ENCODE measurements around the gene BNC2.
"Not testable (repeated sequence)": the region's sequence is repeated elsewhere in the genome, so short reads cannot be mapped to it uniquely, and the experiment has no call there.

BNC2 gene

DNA sequence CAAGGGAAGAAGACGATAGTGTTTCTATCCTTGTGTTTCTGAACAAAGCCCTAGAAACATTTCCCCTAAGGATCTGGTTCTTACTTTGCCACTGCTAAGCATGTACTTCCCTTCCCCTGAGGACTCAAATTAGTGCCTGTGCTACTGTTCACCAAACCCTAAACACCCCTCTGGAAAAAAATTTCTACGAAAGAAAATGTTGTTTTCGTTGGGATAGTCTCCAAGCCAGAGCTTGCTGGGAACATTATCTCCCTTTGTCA, 294.6 kb downstream of the BNC2 start:
- DNase-seq: no peak

DNA sequence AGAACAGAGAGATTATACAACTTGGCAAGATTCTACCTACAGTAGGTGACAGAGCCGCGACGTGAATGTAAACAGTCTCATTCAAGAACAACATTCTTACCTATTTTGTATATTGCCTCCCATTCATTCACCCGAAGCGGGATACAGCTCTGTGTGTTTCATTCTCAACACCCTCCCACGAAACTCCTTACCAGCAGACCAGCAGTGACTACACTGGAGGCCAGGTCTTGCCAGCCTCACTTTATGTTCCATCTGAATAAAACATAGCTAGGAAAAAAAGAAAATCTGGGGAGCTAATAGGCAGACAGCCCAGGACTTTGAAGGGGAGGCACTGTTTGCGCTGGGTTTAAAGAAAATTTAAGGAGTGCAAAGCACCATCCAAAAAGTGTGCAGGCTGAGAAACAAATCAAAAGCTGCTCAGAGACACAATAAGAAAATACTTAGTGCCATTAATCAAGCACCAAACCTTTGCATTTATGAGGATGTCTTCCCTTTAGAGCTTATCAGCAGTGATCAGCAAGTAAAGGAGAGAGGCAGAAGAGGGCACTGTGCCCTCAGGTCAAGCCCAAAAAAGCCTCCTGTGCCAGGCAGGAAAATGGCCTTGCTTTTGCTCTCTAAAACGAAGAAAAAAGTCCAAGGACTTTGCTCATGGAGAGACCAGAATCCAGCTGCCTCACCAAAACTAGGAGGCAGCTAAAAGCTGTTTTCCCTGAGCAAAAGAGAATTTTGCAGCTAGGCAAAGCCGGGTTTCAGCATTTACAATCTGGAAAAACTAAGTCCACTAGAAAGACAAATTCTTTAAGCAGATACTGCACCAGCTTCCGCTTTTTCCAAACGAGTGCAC, 295.1 kb downstream of the BNC2 start:
- DNase-seq: no peak

DNA sequence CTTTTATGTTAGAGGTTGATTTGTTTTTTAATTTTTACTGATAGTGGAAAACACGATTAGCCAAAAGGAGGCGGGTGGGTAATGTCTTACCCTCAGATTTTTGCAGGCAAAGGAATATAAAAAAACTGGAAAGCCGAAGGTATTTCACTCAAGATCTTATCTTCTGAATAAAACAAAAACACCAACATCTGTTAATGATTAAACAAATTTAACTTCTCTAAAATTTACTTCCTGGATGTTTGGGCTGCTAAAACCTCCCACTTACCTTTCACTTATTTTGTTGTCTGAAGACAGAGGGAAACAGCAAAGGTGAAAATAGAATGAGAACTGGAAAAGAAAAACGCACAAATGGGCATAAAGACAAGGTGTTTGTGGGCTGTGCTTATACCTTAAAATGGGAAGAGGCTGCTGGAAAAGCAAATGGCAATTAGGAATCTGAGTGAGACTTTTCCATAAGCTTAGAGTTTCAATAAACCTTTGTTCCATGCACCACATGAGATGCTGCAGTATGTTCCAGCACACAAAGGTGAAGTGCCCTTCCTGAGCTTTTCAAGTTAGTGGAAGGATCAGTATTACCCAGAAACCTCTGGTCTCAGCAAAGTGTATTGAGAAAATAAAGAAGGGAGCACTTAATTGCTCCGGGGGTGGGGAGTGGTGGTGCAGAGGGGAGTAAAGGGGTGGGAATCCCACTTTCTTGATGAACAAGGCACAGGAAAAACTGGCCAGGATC, 298.3 kb downstream of the BNC2 start:
- DNase-seq: no peak

DNA sequence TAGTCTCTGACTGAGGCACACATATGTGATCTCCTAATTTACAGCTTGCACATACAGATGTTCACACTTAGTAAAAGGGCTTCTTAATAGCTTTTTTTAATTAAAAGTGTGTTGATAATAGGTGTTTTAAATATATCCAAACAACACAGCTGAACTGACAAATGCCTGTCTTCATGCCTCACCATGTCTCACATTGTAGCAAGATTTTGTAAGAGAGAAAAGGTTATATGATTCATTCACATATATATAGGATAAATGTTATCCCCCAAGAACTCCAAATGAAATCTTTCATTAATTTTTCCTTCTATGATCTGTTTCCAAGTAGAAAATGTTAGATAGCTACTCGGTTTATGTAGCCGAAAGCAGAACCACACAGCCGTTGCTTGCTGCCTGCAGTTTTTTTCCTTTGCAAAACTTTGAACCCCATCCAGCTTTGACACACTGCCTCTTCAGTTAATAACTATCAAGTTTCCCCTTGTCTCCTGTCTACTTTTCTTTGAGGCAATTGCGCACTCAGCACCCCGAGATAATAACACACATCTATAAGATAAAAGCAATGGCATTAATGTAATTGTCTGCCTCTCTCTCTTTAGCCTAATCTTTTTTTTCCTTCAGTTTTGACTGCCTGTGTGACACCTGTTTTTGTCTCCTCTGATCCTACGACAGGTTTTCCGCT, 299.2 kb downstream of the BNC2 start:
- no peak for DNase-seq

DNA sequence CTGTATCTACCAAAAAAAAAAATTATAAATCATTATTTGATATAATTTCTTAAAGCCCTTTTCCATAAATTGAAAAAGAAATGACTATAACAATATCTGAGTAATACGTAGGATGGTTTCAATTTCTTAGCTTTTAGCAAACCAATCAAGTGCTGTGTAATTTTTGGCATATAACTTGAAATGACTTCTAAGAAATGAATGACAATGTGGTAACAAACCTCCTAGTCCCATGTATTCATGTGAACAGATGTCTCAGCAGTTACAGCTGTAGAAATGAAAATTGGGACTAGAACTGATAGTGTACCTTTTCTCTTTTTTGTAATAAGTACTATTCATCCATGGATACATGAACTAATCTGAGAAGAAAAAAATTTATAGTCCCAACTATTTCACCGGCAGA, 307.0 kb downstream of the BNC2 start:
- no peak for DNase-seq

DNA sequence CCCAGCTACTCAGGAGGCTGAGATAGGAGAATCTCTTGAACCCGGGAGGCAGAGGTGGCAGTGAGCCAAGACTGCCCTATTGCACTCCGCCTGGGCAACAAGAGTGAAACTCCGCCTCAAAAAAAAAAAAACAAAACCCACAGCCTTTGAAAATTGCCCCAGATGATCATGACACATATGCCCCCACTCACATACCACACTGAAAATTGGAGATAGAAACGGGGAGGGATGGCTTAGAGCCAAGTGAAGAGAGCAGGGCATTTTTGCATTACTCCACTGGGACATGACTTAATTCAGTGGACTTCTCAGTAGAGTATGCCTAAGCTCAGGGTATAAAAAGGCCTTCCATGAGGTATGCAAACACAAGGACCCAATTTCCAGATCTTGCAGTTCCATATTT, 309.3 kb downstream of the BNC2 start:
- no peak for DNase-seq

DNA sequence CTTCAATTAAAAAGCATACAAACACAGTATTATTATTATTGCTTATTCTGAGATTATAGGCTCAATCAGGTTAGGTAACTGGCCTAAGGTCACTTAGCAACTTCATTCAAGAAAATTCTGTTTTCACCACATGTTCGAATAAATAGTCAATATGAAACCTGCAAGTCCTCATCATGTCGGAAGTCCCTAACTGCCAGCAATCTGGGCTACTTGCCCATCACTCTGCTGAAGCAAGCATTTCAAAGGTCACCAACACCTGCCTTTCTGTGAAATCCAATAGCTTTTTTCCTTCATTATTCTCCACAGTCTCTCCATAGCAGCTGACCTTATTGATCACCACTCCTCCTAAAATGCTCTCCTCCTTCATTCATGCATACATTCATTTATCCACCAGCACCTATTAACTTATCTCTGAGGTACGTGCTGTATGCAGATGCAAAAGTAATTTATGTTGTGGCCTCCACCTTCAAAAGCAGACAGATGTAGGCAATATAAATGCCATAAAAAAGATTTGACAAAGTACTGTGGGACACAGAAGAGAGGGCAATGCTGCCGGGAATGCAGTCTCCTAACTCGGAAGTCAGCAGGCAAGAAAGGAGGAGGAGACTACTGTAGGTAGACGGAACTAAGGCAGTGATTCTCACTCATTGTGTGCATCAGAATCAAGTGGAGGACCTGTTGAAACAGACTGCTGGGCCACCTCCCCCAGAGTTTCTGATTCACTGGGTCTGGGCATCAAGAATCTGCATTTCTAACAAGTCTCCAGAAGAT, 310.9 kb downstream of the BNC2 start:
- DNase-seq: no peak

DNA sequence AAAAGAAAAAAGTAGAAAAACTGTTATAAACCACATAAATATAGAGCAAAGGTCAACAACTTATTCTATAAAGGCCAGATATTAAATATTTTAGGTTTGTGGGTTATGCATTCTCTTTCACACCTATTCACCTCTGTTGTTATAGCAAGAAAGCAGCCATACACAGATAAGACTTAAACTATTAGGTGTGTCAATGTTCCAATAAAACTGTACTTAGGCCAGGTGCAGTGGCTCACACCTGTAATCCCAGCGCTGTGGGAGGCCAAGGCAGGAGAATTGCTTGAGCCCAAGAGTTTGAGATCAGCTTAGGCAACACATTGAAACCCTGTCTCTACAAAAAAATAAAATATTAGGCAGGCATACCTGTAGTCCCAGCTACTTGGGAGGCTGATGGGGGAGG, 314.7 kb downstream of the BNC2 start:
- no peak for DNase-seq

DNA sequence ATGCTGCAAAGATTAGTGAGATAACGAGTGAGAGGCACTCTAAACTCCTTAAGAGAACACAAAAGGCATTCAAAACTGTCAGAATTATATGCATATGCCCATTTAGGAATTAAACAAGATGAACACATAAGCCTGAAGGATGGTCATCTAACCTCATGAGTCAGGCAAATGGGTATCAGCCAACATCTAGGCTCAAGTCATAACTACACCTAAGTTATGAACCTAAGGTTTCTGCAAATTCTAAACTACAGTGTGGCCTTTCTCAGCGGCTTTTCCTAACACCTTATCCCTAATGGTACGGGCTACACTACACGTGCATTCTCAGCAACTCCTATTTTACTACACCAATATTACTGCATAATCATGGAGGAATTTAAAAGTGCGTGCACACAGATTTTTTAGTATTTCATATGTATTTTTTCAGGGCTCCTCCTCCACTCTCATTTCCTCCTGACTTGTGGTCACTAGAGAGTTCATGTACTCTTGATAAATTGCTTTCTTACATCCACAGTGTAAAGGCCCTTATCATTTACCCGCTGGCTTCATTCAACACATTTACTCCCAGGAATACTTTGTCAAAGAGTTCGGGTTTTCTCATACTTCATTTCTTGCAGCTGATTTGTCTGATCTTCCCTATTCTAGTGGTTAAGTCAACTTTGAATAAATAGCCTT, 316.5 kb downstream of the BNC2 start:
- no peak for DNase-seq

DNA sequence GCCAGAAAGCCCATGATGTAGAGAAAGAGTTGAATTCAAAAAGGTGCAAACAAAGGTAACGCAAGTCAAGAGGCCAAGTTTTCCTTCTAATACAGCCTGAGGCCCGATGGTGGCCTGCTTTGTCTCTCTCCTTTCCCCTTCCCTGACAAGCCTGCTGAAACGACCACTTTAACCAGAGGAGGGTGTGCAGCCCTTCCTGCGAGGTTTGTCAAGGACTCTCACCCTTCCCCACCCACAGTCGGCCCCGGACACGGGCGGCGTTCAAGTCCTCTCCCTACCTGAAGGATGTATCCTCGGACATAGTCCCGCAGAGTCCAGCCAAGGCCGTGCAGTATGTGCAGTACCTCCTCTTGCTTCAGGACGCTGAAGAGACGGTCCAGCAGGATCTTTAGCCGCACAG, 318.2 kb downstream of the BNC2 start:
- no peak for DNase-seq

DNA sequence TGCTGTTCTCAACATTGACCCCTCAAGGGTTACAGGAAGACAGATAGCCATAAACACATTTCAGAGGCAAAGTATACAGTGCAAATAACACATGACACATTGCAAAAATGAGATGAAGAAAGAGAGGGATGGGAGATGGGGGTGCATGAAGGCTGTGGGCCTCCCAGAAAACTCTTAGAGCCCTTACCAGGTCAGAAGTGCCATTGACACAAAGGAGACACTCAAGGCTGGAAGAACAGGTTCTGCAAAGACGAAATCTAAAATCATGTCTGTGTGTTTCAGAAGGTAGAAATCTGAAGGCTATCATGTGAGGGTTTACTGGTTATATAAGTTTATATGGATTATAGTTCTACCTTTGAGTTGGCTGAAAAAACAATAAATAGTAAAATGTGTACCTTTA, 318.8 kb downstream of the BNC2 start:
- no peak for DNase-seq

DNA sequence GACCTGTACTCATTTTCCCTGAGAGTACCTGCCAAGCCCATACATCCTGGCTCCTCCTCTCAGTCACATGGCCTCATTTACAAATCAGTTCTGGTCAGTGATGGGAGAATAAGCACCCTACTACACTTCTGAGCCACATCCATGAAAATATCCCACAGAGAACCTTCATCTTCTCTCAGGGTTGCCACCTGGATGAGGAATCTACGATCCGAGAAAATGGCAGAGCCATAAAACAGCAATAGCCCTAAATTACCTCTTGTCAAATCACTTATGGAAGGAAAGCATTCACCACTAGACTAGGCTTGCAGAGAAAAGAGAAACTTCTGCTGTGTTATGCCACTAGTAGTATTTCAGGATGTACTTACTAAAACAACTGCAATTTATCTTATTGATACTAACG, 324.8 kb downstream of the BNC2 start:
- DNase-seq: no peak

DNA sequence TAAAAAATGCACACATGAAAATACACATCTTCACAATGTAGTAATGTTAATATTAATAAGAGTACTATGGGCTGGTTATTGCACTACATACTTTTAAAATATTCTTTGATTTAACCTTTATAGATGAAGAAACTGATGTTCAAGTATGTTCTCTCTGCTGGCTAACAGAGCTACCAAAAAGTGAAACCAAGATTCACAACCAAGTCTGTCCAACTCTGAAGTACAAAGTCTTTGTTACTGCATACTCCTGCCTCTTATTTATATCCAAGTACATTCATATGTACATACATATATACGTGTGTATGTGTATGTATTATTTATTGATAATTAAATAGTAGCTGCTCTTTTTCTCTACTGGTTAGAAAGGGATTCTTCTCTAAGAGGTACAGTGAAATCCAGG, 325.6 kb downstream of the BNC2 start:
- no peak for DNase-seq

DNA sequence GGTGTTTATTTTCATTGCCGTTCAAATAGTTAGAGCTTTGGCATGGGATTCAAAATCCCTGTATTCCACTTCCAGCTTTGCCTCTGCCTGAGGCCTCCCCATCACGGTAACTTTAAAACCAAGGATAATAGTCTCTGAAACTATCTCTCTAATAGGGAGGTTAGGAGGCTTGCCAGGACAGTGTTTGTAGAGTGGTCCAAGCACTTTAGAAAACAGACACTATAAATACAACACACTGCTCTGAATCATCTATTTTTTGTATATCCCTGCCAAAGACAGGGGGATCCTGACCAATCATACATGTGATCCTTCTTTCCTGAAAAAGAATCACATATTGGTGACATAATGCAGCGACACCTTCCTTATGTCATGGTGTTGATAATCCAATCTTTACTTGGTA, 326.8 kb downstream of the BNC2 start:
- DNase-seq: no peak

DNA sequence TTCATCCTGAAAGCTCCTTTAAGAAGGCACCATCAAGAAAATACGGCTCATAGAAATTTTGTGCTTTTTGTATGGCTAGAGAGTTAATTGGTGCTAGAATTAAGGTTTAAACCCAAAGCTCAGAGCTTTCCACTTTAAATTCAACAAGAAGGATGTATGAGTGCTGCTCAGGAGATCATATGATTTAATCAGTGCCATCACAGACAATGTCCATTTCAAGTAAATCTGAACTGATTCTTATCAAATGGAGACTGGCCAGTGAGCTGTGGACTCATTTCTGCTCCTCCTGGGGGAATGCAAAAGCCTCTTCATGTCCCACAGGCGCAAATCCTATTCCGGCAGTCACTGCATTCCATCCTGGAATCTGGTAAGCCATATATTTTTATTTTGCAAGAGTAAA, 327.2 kb downstream of the BNC2 start:
- no peak for DNase-seq

DNA sequence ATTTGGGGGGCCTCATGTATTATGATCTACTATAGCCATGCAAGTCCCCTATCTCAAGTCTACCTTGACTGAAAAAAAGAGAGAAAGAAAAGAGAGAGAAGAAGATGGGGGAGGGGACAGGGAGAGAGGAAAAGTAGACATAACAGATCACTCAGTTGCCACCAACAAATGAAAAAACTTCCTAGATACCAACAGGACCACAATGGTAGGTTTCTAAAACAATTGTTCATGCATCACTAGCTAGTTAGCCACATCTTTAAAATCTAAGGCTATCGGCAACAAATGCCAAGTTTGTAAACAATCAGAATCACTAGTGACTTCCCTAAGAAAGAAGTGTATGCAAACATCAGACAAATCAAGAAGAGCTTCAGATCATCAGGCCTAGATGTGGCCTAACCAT, 328.2 kb downstream of the BNC2 start:
- no peak for DNase-seq

DNA sequence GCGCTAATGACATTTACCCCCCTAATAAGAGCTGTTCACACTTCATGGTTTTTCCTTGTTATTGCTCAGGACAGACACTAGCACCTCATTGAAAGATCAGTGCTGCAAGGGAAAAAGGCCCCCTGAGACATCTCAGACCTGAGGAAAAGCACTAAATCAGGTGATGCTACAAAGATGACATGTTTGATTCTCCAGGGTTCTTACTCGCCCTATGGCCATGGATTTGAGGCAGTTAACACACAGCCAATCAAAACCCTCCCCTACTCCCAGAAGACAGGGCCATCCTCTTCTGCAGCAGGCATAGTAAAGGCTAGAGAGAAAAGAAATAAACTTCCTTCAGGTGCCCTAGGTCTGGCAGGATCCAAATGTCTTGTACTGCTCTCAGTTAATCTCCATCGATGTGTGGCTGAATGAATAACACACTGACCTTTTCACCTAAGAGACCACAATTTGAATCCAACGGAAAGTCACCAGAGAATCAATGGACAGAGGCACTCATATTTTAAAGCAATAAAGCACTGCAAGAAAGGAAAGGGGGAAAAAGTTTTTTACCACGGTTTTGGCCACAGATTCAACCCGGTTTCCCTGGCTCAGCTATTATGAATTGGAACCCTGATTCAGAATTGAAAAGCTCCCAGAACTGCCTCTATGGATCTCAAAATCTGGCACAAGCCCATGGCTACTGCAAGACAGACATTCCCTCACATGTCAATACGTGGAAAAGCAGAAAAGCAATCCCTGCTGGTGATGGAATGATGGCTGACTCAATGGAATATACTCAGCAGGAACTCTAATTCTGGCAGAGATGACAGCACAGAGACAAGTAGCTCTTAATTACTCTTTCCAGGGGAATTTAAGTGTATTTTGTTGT, 329.5 kb downstream of the BNC2 start:
- no peak for DNase-seq

DNA sequence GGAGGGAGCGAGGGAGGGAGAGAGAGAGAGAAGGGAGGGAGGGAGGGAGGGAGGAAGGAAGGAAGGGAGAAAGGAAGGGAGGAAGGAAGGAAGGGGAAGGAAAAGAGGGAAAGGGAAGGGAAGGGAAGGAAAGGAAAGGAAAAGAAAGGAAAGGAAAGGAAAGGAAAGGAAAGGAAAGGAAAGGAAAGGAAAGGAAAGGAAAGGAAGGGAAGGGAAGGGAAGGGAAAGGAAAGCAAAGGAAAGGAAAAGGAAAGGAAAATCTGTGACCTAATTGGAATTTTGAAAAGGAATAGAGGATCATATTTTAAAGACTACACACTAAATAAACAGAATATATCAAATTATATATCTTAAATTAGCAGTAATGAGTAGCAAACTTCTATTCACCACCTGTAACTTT, 330.8 kb downstream of the BNC2 start:
- DNase-seq: not testable (repeated sequence)

DNA sequence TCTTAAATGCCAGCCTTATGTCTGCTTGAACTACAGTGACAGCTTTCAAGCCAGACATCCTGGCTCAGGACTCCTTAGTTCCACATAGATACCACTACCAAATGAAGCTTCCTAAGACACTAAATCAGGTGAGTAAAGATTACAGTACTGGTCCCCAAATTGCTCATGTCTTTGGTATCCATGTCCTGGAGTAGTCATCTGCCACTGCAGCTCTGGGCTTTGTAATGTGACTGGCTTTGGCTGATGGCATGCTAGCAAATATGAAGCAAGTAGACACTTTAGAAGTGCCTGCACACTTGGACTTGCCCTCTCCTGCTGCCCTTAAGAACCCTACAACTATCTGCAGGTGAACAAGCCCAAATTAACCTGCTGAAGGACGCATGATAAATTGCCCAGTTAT, 334.9 kb downstream of the BNC2 start:
- no peak for DNase-seq

DNA sequence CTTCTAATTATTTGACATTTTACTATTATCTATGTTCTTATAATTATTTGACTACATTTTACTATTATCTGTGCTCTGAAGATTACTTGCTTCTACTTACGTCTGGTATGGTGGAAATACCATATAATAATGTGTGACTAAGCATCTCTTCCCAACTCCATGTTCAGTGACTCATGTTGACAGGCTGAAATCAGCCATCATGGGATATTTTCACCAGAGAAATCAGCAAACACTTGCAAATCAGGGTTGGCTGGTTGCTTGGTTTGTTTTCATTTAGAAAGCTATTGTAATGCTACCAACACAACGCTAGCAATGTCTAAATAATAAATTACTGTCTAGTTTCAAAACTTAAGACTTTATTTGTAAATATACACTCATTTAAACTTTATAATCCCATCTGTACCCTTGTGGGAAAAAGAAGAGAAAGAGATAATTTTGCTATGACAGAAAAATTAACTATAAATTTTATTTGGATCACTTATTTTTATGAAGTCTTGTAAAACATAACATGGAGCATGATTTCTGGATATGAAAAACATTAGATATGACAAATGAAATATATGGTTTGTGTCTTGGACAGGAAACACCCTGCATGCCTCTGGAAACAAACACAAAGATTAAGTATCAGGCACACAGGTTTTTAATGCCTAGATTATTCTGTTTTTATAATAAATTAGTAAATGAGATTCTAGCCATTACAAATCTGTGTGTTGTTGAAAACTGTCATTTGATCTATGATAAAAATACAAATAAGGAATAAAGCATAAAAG, 337.6 kb downstream of the BNC2 start:
- no peak for DNase-seq

DNA sequence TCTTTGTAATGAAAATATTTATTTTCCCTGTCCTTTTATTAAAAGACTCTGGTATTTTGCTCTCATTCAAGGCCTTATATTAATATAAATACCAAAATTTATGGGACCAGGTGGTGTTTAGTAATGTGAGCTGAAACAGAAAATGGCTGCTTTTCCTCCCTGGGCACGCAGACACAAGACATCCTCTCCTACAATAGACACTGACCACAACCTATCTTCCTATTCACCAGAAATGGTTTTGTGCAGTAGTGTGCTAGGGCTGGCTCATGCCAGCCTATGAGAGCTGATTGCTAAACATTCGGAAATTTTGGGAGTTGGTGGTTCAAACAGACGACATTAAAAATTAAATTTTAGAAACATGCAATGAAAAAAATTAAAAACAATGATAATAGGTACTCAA, 338.2 kb downstream of the BNC2 start:
- no peak for DNase-seq
